Stimulated activated CD8-positive, alpha-beta memory T cell treated with anti-CD3 and anti-CD28 coated beads, Interleukin-4, amount 100 ng/mL, for 24 hours (primary cell): ENCODE data around the gene UNC5A.
A peak's percentile ranks its signal among the peaks of the same experiment; 100 is the strongest.

Experiments
- DNase-seq: peaks from one replicate; pipeline ENCODE4 v3.0.0-alpha.2; 2020; ENCODE audit warnings: low read depth

Gene UNC5A

GRCh38 chr5:176846335-176847140 is 36.2 kb downstream of the UNC5A start:
- DNase-seq = peak; percentile 4

- no peak for DNase-seq
Observed at GRCh38 chr5:176847148-176847547, 36.8 kb downstream of the UNC5A start.

GRCh38 chr5:176847726-176848290 is 37.4 kb downstream of the UNC5A start:
- no peak for DNase-seq

- no peak for DNase-seq
Observed at GRCh38 chr5:176848651-176849050, 38.3 kb downstream of the UNC5A start.

- DNase-seq = no peak
Observed at GRCh38 chr5:176849611-176850227, 39.4 kb downstream of the UNC5A start.

GRCh38 chr5:176850371-176851245 is 40.2 kb downstream of the UNC5A start:
- DNase-seq = no peak

GRCh38 chr5:176851380-176851779 is 41.0 kb downstream of the UNC5A start:
- no peak for DNase-seq

- DNase-seq = no peak
Observed at GRCh38 chr5:176851871-176852658, 41.7 kb downstream of the UNC5A start.

- DNase-seq = no peak
Observed at GRCh38 chr5:176853151-176853778, 42.9 kb downstream of the UNC5A start.

- no peak for DNase-seq
Observed at GRCh38 chr5:176854164-176854563, 43.8 kb downstream of the UNC5A start.

- DNase-seq = no peak
Observed at GRCh38 chr5:176855598-176855997, 45.2 kb downstream of the UNC5A start.

GRCh38 chr5:176856746-176857145 is 46.4 kb downstream of the UNC5A start:
- DNase-seq = no peak

GRCh38 chr5:176857216-176857893 is 47.0 kb downstream of the UNC5A start:
- no peak for DNase-seq

- no peak for DNase-seq
Observed at GRCh38 chr5:176857894-176858273, 47.5 kb downstream of the UNC5A start.

GRCh38 chr5:176859916-176860315 is 49.6 kb downstream of the UNC5A start:
- DNase-seq = no peak

GRCh38 chr5:176860381-176860780 is 50.0 kb downstream of the UNC5A start:
- DNase-seq = no peak

- DNase-seq = no peak
Observed at GRCh38 chr5:176861276-176861675, 50.9 kb downstream of the UNC5A start.

GRCh38 chr5:176862330-176862995 is 52.1 kb downstream of the UNC5A start:
- DNase-seq = no peak

GRCh38 chr5:176863041-176863764 is 52.8 kb downstream of the UNC5A start:
- no peak for DNase-seq
